GM12878 (cell line): ENCODE results near the gene SDCCAG8. TPM values are rescaled to one million over a fixed set of nuclear protein-coding genes. Genes with fewer than 3 reads are reported as not detected.
A peak's percentile ranks its signal among the peaks of the same experiment; 100 is the strongest.
"Not testable (repeated sequence)": the region's sequence is repeated elsewhere in the genome, so short reads cannot be mapped to it uniquely, and the experiment has no call there.

Experiments used
- ATAC-seq: fragments of 200-7000 bp; cut with Tn5 transposase; 3 replicates; pipeline ENCODE4 v1.9.1; 2020; ENCODE audit warnings: mild to moderate bottlenecking, moderate library complexity
- BruUV-seq: library from RNA; stranded (reverse); fragments of 400-500 nt; replicated peaks from 2 replicates; lab custom pipeline; 2021; lab: Mats Ljungman, UMichigan
- CTCF ChIA-PET: fragments of 300-600 bp; sonication (Branson Sonifier 250); formaldehyde crosslinking; extraction: SDS; loops from one replicate; lab custom pipeline; 2021; ENCODE audit warnings: inconsistent platforms; lab: Yijun Ruan, JAX
- POLR2A ChIA-PET: fragments of 350-600 bp; formaldehyde crosslinking; extraction: SDS; loops from one replicate; lab custom pipeline; 2021; ENCODE audit warnings: inconsistent platforms; lab: Charles Lee
- RAD21 ChIA-PET: fragments of 300-600 bp; sonication (Branson Sonifier 250); formaldehyde crosslinking; loops from one replicate; lab custom pipeline; 2023; ENCODE audit warnings: antibody characterized with exemption; ENCODE audit not compliant: unreplicated experiment; lab: Charles Lee
- SMC1A ChIA-PET: fragments of 300-600 bp; sonication (Branson Sonifier 250); formaldehyde crosslinking; loops from one replicate; lab custom pipeline; 2023; ENCODE audit not compliant: unreplicated experiment, uncharacterized antibody; lab: Charles Lee
- DNase-seq: peaks from one replicate; pipeline ENCODE4 v3.0.0-alpha.2; 2011; ENCODE audit warnings: low read depth, low spot score
- FAIRE-seq: peaks from 3 replicates; lab custom pipeline; 2011; peaks lifted over from hg19 to GRCh38; lab: Jason Lieb, UNC
- H2AFZ ChIP-seq: 2 replicates; pipeline ENCODE4 v1.6.0; 2011; ENCODE audit warnings: low read depth, low read length, control low read depth; ENCODE audit not compliant: control insufficient read depth
- H3K27ac ChIP-seq: 2 replicates; pipeline ENCODE4 v1.5.1; 2011; ENCODE audit warnings: control low read depth; ENCODE audit not compliant: control insufficient read depth, insufficient read depth
- H3K27me3 ChIP-seq, 2 experiments: replicated peaks in 1 of 2; 2 replicates each; pipeline versions ENCODE4 v1.6.0 to v1.6.1; 2011; ENCODE audit warnings: low read length in 1 of 2; ENCODE audit not compliant: control insufficient read depth in 2 of 2, insufficient read depth in 2 of 2
- H3K36me3 ChIP-seq, 2 experiments: 2 replicates each; pipeline ENCODE4 v1.5.1; 2011; ENCODE audit warnings: low read length in 1 of 2; ENCODE audit not compliant: control insufficient read depth in 2 of 2, insufficient read depth in 2 of 2
- H3K4me1 ChIP-seq: 2 replicates; pipeline ENCODE4 v1.6.1; 2011; ENCODE audit warnings: mild to moderate bottlenecking, low read length, moderate library complexity, mixed read lengths; ENCODE audit not compliant: control insufficient read depth, insufficient read depth
- H3K4me2 ChIP-seq: 2 replicates; pipeline ENCODE4 v1.6.0; 2011; ENCODE audit warnings: control low read depth; ENCODE audit not compliant: control insufficient read depth, insufficient read depth
- H3K4me3 ChIP-seq: fragments of 200-600 bp; sonication (generic); 2 replicates; pipeline ENCODE4 v1.5.1; 2016
- H3K79me2 ChIP-seq: 2 replicates; pipeline ENCODE4 v1.6.0; 2011; ENCODE audit warnings: low read length; ENCODE audit not compliant: control insufficient read depth, insufficient read depth
- H3K9ac ChIP-seq: 2 replicates; pipeline ENCODE4 v1.8.0; 2011; ENCODE audit warnings: low read length, control low read depth, mixed read lengths; ENCODE audit not compliant: control insufficient read depth, insufficient read depth
- H3K9me3 ChIP-seq: replicated peaks from 3 replicates; pipeline ENCODE4 v1.5.1; 2011; ENCODE audit warnings: mild to moderate bottlenecking, low read length; ENCODE audit not compliant: control insufficient read depth, insufficient read depth
- H4K20me1 ChIP-seq: 2 replicates; pipeline ENCODE4 v1.6.0; 2011; ENCODE audit not compliant: control insufficient read depth, insufficient read depth
- ATF2 ChIP-seq: IDR thresholded peaks from 2 replicates; pipeline ENCODE4 v1.6.1; 2012; ENCODE audit warnings: low read length, inconsistent platforms
- ELK1 ChIP-seq: IDR thresholded peaks from 2 replicates; pipeline ENCODE4 v1.6.1; 2012; ENCODE audit warnings: low read depth, low read length, improper control_type of control experiment
- MTA2 ChIP-seq: fragments of 450-650 bp; IDR thresholded peaks from 2 replicates; pipeline ENCODE4 v1.6.1; 2016; ENCODE audit warnings: low read depth, mild to moderate bottlenecking, moderate library complexity
- MTA3 ChIP-seq: IDR thresholded peaks from 2 replicates; pipeline ENCODE4 v1.6.1; 2012; ENCODE audit warnings: low read length, inconsistent platforms, borderline replicate concordance
- PML ChIP-seq: IDR thresholded peaks from 2 replicates; pipeline ENCODE4 v1.6.1; 2012; ENCODE audit warnings: low read length, inconsistent platforms
- ZBTB33 ChIP-seq: fragments of 450-650 bp; IDR thresholded peaks from 2 replicates; pipeline ENCODE4 v1.6.1; 2017; ENCODE audit warnings: mild to moderate bottlenecking
- ZNF592 ChIP-seq: fragments of 450-650 bp; IDR thresholded peaks from 2 replicates; pipeline ENCODE4 v1.6.1; 2017; ENCODE audit warnings: mild to moderate bottlenecking, moderate library complexity
- WGBS: methylation state at CpG from one replicate; pipeline ENCODE4 v1.1.6; 2016; ENCODE audit warnings: low lambda C conversion rate; ENCODE audit not compliant: insufficient replicate concordance, insufficient coverage; ENCODE audit errors: missing lambda C conversion rate; 5-methylcytosine and 5-hydroxymethylcytosine counted together
- in situ Hi-C: fragments of 300-500 bp; cut with MboI; formaldehyde crosslinking; loops from 9 replicates; pipeline ENCODE4 v1.14.3; 2018; ENCODE audit warnings: mixed read lengths
- intact Hi-C: fragments of 100-400 bp; cut with micrococcal nuclease; formaldehyde crosslinking; loops from one replicate; pipeline ENCODE4 v1.14.2; 2022; ENCODE audit not compliant: unreplicated experiment
- polyA plus RNA-seq, 11 experiments: library from polyadenylated mRNA; depleted of rRNA in 4 of 11; unstranded in 6 of 11; stranded (reverse) in 5 of 11; fragments of >200 nt; fragmentation: Nextera tagmentation in 4 of 11; fragmentation: Illumina TruSeq in 1 of 11; extraction: Ambion mirVana in 4 of 11; extraction: Trizol in 1 of 11; gene quantifications; 1 replicate in 1 of 11; 2 replicates in 10 of 11; pipeline versions ENCODE4 v1.2.1 to v1.2.3, GENCODE V29; 2011 to 2016; ENCODE audit warnings: inconsistent platforms in 2 of 11, missing spikeins in 2 of 11, low read depth in 1 of 11
- total RNA-seq, 4 experiments: library from RNA; depleted of rRNA in 3 of 4; stranded (reverse); fragments of >200 nt in 3 of 4; fragmentation: Illumina TruSeq in 1 of 4; extraction: Trizol in 1 of 4; gene quantifications; 2 replicates each; pipeline versions ENCODE4 v1.2.1 to v1.2.3, GENCODE V29; 2013 to 2021

The SDCCAG8 gene
- total and polyA plus RNA-seq, 10 of the 15 experiments (the other 5 are each of a cell fraction or from before 2014, with no cell fraction given), result 15.0 to 25.6 (median 20.6) TPM

- Histone ChIP-seq H3K4me3 (no peak overlapping the region), H3K27me3 (no peaks in the 10 kb centered on the region), H3K4me2 (no peak overlapping the region), H2AFZ (no peak overlapping the region), H3K9me3 (no peaks in the 10 kb centered on the region; the same call in 2 of the 3 replicates), H3K36me3 (peaks cover 0 to 8% of the 10 kb centered on the region in 2 experiments; a peak in 1 of 4 replicates), H3K27ac (no peak overlapping the region), H3K4me1 (no peaks in the 10 kb centered on the region), H3K9ac (no peak overlapping the region), H3K79me2 (no peaks in the 10 kb centered on the region), H4K20me1 (no peaks in the 10 kb centered on the region)
- TF ChIP-seq MTA3 (no peak), PML (no peak), ATF2 (no peak), ZBTB33 (no peak), ZNF592 (no peak), MTA2 (peak; percentile 59; the same call in 1 of the 2 replicates), ELK1 (no peak)
- FAIRE-seq (no peak), DNase-seq (no peak), ATAC-seq (peak; percentile 66)
- in situ Hi-C loops, result no loop called here
- no TSS peak for BruUV-seq
- WGBS, result 43% methylated on average over 2 of the region's 2 CpGs
- RAD21 ChIA-PET, result no interaction called here
- POLR2A ChIA-PET, result no interaction called here
- CTCF ChIA-PET, result interaction anchor here (1.2 to 1.6 kb wide), 2 partner anchors 12 to 963 kb away, joined by 3 to 4 read pairs; no protein-coding TSS in a partner anchor
- SMC1A ChIA-PET, result no interaction called here
- intact Hi-C loops, result no loop called here
Observed at GRCh38 chr1:243336163-243336562, 80.3 kb downstream of the SDCCAG8 start.

- H3K27me3 ChIP-seq, POLR2A ChIA-PET, H3K36me3 ChIP-seq, in situ Hi-C loops, H3K79me2 ChIP-seq, H3K27ac ChIP-seq, DNase-seq, H4K20me1 ChIP-seq, H3K9me3 ChIP-seq, H3K9ac ChIP-seq, H3K4me1 ChIP-seq, FAIRE-seq, BruUV-seq, intact Hi-C loops, RAD21 ChIA-PET, H3K4me2 ChIP-seq, ATAC-seq, H3K4me3 ChIP-seq, H2AFZ ChIP-seq: not testable (repeated sequence)
- ChIA-PET SMC1A (interaction anchor here (1.1 kb wide), 1 partner anchor 15 kb away, joined by 4 read pairs; no protein-coding TSS in a partner anchor), CTCF (interaction anchor here (0.8 to 1.5 kb wide), 2 partner anchors 11 to 71 kb away, joined by 3 to 4 read pairs; no protein-coding TSS in a partner anchor)
- 98% methylated on average over 3 of the region's 4 CpGs for WGBS
Observed at GRCh38 chr1:243338848-243339247, 83.0 kb downstream of the SDCCAG8 start.
